Transverse colon (tissue), 4 donors: ENCODE measurements around the gene PLXNA3. TPM values are rescaled to one million over a fixed set of nuclear protein-coding genes. Genes with fewer than 3 reads are reported as not detected.

ENCODE experiments used
- DNase-seq: peaks from one replicate; pipeline ENCODE4 v3.0.0-alpha.2; 2019
- H3K27ac ChIP-seq, 4 donors: fragments of 200-600 bp; sonication (generic); 2 replicates each; pipeline ENCODE4 v1.5.1; 2016 to 2018; ENCODE audit warnings: inconsistent platforms in 4 of 4
- H3K27me3 ChIP-seq: fragments of 200-600 bp; sonication (generic); 2 replicates; pipeline ENCODE4 v1.5.1; 2017; ENCODE audit warnings: inconsistent platforms
- H3K36me3 ChIP-seq, 4 donors: fragments of 200-600 bp; sonication (generic); 2 replicates each; pipeline ENCODE4 v1.5.1; 2017 to 2019; ENCODE audit warnings: inconsistent platforms in 4 of 4
- H3K4me1 ChIP-seq, 4 donors: fragments of 200-600 bp; sonication (generic); 2 replicates each; pipeline ENCODE4 v1.5.1; 2017 to 2020; ENCODE audit warnings: inconsistent platforms in 4 of 4
- H3K4me3 ChIP-seq, 4 donors: fragments of 200-600 bp; sonication (generic); 1 replicate in 1 of 4; 2 replicates in 3 of 4; pipeline versions ENCODE4 v1.5.1 to v1.6.1; 2017 to 2019; ENCODE audit warnings: inconsistent platforms in 4 of 4
- H3K9me3 ChIP-seq, 2 donors: fragments of 200-600 bp; sonication (generic); 2 replicates each; pipeline ENCODE4 v1.5.1; 2017 to 2019; ENCODE audit warnings: inconsistent platforms in 2 of 2
- CTCF ChIP-seq, 5 experiments: fragments of 200-600 bp in 3 of 5; fragments of 450-650 bp in 2 of 5; sonication (generic) in 3 of 5; IDR thresholded peaks; 1 replicate in 2 of 5; 2 replicates in 3 of 5; pipeline ENCODE4 v1.5.1; 2016 to 2017; ENCODE audit warnings: antibody characterized with exemption in 5 of 5, inconsistent platforms in 3 of 5, mild to moderate bottlenecking in 2 of 5, moderate library complexity in 1 of 5
- EP300 ChIP-seq: sonication (generic); formaldehyde crosslinking; IDR thresholded peaks from one replicate; pipeline ENCODE4 v1.6.1; 2017; ENCODE audit warnings: antibody characterized with exemption, low read depth
- POLR2A ChIP-seq: fragments of 450-650 bp; IDR thresholded peaks from one replicate; pipeline ENCODE4 v1.6.1; 2016; ENCODE audit warnings: antibody characterized with exemption, mild to moderate bottlenecking, moderate library complexity
- POLR2AphosphoS5 ChIP-seq, 3 donors: sonication (generic); formaldehyde crosslinking; IDR thresholded peaks; one replicate each; pipeline ENCODE4 v1.6.1; 2016; ENCODE audit warnings: antibody characterized with exemption in 3 of 3
- WGBS, 2 donors: methylation state at CpG; one replicate each; pipeline ENCODE4 v1.1.5; 2018; ENCODE audit warnings: low coverage in 1 of 2; 5-methylcytosine and 5-hydroxymethylcytosine counted together
- in situ Hi-C, 4 donors: fragments of 200-750 bp; cut with MboI; loops; one replicate each; pipeline versions ENCODE4 v1.15.0 to v1.15.1; 2017; ENCODE audit warnings: low sequenced_read_pairs in 3 of 4, low pct_ligation_motif_present in 1 of 4, low pct_unique_long_range_greater_than_20kb in 1 of 4
- intact Hi-C: fragments of 100-400 bp; cut with DNase I; formaldehyde crosslinking; loops from one replicate; pipeline ENCODE4 v1.15.1; 2023; ENCODE audit warnings: low total_unique reads
- total RNA-seq, 4 donors: library from RNA; depleted of rRNA; stranded (reverse); fragments of >200 nt; gene quantifications; one replicate each; pipeline ENCODE4 v1.1.0, GENCODE V29; 2016

Gene PLXNA3
- total RNA-seq, 4 donors from 2014 or later = 17.3 to 128 (median 52.8) TPM

DNA sequence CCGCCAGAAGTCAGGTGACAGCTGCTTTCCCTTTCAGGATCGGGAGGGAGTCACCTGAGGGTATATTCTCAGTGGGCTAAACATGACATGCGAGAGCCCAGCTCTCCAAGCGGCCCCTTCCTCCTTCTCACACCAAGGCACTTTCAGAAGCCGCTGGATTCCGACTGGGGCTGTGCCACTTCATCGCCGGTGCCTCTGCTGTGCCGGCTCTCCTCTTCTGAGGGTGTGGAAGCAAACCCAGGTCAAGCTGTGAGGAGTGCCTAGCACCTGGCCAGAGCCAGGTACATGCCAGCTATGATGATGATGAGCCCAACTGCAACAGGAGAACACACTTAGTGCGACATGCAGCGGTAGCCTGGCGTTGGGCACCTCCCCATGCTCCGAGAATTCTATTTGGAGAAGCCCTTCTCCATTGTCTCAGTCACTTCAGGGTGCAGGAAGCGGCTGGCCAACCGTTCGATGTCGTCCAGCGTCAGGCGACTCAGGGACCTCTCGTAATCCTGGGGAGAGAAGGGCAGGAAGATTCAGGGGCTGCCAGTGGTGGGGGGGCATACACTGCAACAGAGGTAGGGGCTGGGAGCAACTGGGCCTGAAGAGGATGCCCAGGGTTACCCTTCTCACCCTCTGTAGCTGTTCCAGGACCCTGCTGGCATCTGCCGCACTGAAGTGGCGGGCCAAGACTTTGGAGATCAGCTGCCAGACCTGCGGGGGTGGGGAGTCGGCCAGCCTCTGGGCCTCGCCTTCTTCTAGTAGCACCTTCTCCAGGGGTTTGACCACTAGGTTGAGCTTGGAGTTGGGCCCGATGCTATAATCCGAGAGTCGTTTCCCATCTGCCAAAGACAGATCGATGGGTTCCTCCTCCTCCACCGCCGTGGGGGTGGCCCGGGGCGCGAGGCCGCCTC lies 27.3 kb downstream of the PLXNA3 start:
- in situ Hi-C loops (no loop called here), intact Hi-C loops (no loop called here)
- Histone ChIP-seq H3K4me3 (peak overlapping the region; percentile 49 to 81 (median 66)), H3K9me3 (no peaks in the 10 kb centered on the region), H3K27ac (peak overlapping the region; percentile 87 to 95 (median 92)), H3K27me3 (no peaks in the 10 kb centered on the region), H3K36me3 (no peaks in the 10 kb centered on the region), H3K4me1 (peaks cover 8 to 27% (median 13%) of the 10 kb centered on the region in 4 donors)
- DNase-seq = no peak
- TF ChIP-seq POLR2AphosphoS5 (IDR thresholded peaks at IDR 0.05) = no peak
- TF ChIP-seq CTCF (IDR thresholded peaks at IDR 0.05) = no peak
- TF ChIP-seq POLR2A = no peak
- no peak for TF ChIP-seq EP300
- whole genome bisulfite sequencing, 2 donors = 63% methylated on average over 35 of the region's 35 CpGs; no CpG with 5 or more reads in 1 of the 2 donors

DNA sequence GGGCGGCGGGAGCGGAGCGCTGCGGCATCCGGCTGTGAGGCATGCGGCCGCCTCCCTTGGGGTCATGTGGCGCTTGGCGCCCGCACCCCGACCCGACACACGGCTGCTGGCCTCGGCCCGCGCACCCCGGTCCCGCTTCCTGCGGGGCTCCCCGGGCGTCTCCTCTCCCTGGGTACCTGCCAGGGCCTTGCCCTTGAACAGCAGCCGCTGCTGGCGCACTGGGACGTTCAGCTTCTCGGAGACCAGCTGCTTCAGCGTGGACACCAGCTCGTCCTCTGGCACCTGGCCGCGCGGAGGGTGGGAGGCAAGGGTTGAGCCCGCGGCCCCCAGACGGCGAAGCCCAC lies 27.9 kb downstream of the PLXNA3 start:
- in situ Hi-C loops = no loop called here
- H3K9me3 ChIP-seq = no peaks in the 10 kb centered on the region
- H3K4me3 ChIP-seq = peak overlapping the region; percentile 49 to 81 (median 66)
- no peaks in the 10 kb centered on the region for H3K36me3 ChIP-seq
- H3K27ac ChIP-seq = peak overlapping the region; percentile 87 to 95 (median 92)
- peak; percentile 7 for TF ChIP-seq POLR2A
- no peak for TF ChIP-seq POLR2AphosphoS5 (IDR thresholded peaks at IDR 0.05)
- peak; percentile 43 for DNase-seq
- peaks cover 8 to 27% (median 13%) of the 10 kb centered on the region in 4 donors for H3K4me1 ChIP-seq
- no peaks in the 10 kb centered on the region for H3K27me3 ChIP-seq
- WGBS, 2 donors = 41% methylated on average over 26 of the region's 35 CpGs; no CpG with 5 or more reads in 1 of the 2 donors
- intact Hi-C loops = no loop called here

DNA sequence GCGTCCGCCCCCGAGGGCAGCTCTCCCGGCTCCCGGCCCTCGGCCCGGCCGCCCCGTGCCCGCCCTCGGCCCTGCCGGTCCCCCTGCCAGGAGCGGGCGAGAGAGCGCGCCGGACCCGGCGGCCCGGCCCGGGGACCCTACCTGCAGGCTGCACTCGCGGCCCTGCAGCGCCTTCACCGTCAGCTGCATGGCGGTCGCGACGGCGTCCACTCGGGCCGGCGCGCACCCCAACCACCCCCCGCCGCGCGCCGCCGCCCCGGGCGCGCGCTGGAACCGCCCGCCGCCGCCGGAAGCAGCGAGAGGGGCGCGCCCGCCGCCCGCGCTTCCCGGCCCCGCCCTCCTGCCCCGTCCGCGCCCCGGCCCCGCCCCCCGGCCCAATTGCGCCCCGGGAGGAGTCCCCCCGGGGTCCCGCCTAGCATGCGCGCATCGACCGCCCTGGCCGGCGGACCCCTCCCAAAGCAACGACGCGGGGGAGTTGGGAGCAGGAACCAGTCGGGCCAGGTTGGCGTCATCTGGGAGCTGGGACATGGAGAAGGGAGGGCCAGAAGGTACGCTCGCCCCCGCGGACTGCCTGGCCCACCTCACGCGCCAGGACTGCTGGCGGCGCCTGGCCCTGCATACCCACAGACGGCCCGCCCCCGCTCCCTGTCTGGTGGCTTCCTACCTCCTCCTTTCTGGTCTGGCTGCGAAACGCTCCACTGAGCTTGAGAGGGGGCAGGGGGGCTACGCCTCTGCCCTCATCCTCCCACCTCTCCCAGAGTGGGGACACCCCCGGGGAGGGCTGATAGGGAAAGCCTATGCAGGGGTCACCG lies 28.5 kb downstream of the PLXNA3 start, which contains the start of gene UBL4A:
UBL4A (minus strand) TSS at position 220 of the 812 bp plus-strand sequence; CDS start at position 189, 31 bp downstream.
- DNase-seq = peak; percentile 63
- peaks cover 8 to 27% (median 13%) of the 10 kb centered on the region in 4 donors for H3K4me1 ChIP-seq
- peak within 1 kb of the TSS; percentile 49 to 81 (median 66) for H3K4me3 ChIP-seq
- in situ Hi-C loops (no loop called here), intact Hi-C loops (no loop called here)
- H3K27me3 ChIP-seq = no peaks in the 10 kb centered on the region
- peak within 1 kb of the TSS; percentile 87 to 95 (median 92) for H3K27ac ChIP-seq
- TF ChIP-seq POLR2AphosphoS5 (IDR thresholded peaks at IDR 0.05) (peak in 2 of 3 donors; percentile 4 to 37), POLR2A (peak; percentile 44), EP300 (no peak)
- WGBS, 2 donors = 59% methylated on average over 24 of the region's 95 CpGs; no CpG with 5 or more reads in 1 of the 2 donors
- no peaks in the 10 kb centered on the region for H3K9me3 ChIP-seq
- H3K36me3 ChIP-seq = no peaks in the 10 kb centered on the region

DNA sequence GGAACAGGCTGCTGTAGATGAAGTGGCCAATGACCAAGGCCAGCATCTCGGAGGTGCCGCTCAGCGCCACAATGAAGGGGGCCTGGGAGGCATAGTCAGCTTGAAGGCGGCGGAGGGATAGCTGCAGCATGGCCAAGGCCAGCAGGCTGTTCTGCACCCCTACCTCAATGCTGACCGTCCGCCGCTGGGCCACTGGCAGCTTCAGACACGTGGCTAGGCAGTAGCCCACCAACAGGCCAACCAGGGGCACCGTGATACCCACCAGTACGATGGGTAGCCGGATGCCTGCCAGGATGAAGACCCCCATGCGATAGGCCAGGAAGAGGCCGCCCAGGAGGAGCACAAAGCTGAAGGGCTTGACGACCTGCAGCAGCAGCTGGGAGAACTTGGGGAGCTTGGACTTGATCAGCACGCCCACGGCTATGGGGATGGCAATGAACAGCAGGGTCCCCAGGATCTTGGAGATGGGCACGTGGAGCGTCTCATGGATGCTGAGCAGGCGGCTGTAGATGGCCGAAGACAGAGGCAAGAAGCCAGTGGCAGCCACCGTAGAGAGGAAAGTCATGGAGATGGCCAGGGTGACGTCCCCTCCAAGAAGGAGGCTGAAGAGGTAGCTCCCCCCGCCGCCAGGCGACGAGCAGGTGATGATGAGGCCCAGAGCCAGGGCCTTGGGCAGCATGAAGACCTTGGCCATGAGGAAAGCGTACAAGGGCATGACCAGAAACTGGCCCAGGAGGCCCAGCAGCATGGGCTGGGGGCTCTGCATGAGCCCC lies 29.6 kb downstream of the PLXNA3 start:
- no peak for DNase-seq
- no peaks in the 10 kb centered on the region for H3K27me3 ChIP-seq
- in situ Hi-C loops (no loop called here), intact Hi-C loops (no loop called here)
- H3K36me3 ChIP-seq = no peaks in the 10 kb centered on the region
- H3K4me1 ChIP-seq = peaks cover 8 to 27% (median 13%) of the 10 kb centered on the region in 4 donors
- TF ChIP-seq CTCF (IDR thresholded peaks at IDR 0.05) (no peak), EP300 (no peak)
- no peaks in the 10 kb centered on the region for H3K9me3 ChIP-seq
- WGBS, 2 donors = 89% methylated on average over 28 of the region's 28 CpGs; no CpG with 5 or more reads in 1 of the 2 donors
- H3K27ac ChIP-seq = peak overlapping the region; percentile 87 to 95 (median 90)
- H3K4me3 ChIP-seq = no peak overlapping the region
